ENCODE measurements around the gene CCDC86.

The CCDC86 gene

DNA sequence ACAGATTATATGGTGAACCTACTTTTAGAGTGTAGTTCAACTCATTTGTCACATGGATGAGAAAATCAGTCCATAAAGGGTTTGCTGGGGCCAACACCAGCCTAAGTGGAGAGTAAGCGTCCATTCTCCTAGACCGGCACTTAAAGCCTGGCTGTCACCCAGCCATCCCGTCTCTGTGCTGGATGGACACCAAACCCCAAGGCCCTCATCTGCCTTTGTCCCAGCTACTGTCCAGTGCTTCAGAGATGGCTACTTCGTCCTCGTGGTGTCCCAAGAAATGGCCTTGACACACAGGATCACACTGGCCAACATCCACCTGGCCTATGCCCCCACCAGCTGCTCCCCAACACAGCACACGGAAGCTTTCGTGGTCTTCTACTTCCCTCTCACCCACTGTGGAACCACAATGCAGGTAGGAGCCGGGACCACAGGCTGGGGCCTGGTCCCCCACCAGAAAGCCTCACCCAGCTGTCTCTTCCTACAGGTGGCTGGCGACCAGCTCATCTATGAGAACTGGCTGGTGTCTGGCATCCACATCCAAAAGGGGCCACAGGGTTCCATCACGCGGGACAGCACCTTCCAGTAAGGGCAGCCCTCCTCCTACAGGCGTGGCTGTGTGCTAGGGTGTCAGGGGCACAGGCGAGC, 28.9 kb downstream of the CCDC86 start:
- DNase-seq: no peak

DNA sequence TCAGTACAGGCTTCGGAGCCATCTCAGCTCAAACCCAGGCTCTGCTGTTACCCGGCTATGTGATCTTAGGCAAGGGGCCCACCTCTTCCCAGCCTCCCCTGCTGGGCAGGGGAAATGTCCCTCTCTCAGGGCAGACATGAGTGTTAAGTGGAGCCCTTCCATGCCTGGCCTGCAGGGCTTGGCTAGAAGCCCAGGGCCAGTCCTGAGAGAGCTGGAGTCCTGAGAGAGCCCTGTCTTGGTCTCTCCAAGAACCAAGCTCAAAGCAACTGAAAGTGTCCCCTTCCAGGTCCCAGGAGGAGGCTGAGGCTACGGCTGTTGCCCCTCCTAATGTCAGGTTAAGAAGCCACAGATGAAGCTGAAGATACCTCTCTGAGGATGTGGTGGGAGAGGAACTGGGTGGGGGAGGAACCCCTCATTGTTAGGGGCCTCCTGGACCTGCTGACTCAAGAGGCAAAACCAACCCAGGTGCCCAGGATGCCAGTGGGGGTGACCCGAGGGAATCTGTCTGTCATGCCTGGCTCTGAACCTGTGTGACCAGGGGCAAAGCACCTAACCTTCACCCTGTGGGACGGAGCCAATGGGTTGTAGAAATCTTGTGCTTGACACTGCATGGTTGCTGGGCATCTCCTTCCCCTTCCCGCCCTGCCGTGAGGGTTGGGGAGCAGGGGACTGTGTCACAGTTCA, 29.6 kb downstream of the CCDC86 start:
- DNase-seq: peak; percentile 82

DNA sequence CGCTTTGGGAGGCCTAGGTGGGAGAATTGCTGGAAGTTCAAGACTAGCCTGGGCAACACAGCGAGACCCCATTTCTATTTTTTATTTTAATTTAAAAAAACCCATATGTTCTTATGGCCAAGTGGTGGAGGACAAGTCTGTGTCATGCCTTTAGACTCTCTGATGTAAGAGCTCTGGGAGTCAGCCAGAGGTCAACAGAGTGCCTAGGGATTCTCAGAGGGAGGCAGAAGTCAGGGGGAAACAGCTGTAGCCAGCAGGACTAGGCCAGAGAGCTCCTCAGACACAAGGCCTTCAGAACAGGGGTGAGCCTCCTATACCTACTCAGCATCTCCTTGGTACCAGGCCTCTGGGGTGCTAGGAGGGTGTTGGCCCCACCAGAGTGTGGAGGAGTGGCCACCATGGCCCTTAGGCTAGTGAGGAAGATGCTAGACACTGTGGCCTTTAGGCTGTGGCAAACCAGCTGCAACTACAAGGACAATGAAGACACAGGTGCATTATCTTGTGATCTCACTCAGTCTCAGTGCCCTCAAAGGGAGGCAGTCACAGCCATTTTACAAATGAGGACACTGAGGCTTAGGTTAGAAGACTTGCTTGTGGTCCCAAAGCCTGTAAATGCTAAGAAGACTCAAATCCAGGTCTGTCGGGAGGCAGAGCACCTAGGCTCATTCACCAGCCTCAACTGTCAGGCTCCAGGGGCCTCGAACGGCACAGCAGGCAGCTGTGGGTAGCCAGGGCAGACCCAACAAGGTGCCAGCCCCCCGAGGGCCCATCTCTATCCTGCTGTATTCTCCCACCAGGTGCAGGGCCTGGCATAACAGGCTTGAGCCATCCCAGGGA, 30.4 kb downstream of the CCDC86 start:
- peak; percentile 86 for DNase-seq

DNA sequence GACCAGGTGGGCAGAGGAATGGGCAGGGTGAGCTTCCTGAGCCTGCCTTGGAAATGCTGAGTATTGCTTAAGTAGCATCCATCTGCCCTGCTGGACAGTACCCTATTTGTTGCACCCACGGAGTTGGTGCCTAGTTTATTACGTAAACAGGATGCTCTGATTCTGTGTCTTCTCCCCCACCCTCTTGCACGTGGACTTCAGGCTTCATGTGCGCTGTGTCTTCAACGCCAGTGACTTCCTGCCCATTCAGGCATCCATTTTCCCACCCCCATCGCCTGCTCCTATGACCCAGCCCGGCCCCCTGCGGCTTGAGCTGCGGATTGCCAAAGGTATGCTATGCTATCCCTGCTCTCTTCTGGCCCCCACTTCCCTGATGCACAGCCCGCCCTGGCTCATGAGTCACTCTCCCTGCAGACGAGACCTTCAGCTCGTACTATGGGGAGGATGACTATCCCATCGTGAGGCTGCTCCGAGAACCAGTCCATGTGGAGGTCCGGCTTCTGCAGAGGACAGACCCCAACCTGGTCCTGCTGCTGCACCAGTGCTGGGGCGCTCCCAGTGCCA, 31.1 kb downstream of the CCDC86 start:
- no peak for DNase-seq

DNA sequence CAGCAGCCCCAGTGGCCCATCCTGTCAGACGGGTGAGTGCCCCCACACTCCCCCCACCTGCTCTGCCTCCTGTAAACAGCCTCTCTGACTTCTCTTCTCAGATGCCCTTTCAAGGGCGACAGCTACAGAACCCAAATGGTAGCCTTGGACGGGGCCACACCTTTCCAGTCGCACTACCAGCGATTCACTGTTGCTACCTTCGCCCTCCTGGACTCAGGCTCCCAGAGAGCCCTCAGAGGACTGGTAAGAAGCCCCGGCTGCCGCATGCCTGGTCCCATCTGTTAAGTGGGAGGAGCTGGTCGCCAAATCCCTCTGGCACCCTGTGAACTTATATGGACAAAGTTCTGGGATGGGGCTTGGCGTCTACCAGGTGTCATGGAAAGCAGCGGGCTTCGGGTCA, 31.6 kb downstream of the CCDC86 start:
- no peak for DNase-seq

DNA sequence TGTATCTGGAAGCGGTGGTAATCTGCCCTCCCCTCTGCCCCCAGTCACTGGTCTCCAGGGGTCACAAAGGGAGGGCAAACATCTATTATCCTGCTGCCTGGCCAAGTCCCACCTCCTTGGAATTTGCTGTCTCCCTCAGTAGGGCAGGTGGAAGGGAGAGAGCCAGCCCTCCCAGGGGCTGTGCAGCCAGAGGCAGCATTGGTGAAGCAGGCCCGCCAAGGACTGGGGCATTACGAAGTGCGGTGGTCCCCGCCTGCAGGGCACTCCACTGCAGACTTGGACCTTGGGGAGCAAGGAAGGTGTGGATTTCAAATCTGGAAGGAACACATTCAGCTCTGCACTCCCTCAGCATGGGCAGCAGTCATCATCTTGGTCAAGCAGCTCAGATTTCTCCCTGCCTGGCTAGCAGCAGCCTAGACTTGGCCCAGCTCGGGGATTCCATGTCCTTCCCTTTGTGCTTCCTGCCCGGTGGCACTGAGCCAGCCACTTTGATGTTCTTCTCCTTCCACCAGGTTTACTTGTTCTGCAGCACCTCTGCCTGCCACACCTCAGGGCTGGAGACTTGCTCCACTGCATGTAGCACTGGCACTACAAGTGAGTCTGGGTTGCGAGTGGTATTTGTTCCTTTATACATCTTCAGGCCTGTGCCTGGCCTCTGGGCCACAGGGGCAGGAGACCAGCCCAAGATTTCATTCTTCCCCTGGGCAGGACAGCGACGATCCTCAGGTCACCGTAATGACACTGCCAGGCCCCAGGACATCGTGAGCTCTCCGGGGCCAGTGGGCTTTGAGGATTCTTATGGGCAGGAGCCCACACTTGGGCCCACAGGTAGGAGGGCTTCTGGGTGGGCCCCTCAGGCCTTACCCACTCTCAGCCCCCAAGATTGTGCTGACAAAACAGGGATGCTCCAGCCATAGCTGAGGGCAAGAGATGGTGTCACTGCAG, 32.8 kb downstream of the CCDC86 start:
- DNase-seq: no peak

DNA sequence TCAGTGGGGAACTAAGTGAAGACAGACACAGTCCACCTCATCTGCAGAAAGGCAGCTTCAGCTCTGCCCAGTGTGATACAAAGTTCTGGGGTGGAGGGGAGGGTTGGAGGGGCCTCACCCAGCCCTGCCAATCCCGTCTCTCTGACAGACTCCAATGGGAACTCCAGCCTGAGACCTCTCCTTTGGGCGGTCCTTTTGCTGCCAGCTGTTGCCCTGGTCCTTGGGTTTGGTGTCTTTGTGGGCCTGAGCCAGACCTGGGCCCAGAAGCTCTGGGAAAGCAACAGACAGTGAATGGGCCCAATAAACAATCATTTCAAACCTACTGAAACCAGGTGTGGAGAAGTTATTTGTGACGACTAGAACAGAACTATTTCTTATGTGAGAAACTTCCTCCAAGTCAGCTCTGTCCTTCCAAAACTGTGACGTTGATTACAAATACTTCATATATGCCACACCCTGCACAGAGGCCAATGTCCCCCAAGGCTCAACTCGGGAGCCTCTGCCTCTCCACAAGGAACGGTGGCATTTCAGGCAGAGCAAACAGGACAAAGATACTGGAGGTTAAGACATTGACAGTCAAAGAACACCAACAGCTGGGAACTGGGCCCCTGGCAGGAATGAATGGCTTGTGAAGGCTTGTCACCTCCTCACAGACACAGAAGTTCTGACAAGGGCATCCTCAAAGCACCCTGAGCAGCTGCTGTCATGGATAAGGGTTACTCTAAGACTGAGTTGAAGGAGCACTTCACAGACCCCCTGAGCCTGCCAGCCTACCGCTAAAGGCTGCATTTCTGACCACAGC, 33.7 kb downstream of the CCDC86 start:
- no peak for DNase-seq

DNA sequence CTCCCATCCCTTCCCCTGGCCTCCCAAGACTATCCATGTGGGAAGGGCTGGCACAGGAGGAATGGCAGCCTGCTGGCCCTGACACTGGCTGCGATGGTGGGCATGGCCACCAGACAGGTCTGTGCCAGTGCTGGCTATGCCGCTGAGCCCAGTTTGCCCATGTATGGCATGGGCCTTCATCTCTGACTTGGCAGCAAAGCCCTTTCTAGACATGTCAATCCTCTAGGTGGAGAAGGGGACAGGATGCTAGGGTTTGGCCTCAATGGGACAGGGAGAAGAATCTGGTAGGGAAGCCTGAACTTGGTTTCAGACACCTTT, 34.2 kb downstream of the CCDC86 start:
- no peak for DNase-seq

DNA sequence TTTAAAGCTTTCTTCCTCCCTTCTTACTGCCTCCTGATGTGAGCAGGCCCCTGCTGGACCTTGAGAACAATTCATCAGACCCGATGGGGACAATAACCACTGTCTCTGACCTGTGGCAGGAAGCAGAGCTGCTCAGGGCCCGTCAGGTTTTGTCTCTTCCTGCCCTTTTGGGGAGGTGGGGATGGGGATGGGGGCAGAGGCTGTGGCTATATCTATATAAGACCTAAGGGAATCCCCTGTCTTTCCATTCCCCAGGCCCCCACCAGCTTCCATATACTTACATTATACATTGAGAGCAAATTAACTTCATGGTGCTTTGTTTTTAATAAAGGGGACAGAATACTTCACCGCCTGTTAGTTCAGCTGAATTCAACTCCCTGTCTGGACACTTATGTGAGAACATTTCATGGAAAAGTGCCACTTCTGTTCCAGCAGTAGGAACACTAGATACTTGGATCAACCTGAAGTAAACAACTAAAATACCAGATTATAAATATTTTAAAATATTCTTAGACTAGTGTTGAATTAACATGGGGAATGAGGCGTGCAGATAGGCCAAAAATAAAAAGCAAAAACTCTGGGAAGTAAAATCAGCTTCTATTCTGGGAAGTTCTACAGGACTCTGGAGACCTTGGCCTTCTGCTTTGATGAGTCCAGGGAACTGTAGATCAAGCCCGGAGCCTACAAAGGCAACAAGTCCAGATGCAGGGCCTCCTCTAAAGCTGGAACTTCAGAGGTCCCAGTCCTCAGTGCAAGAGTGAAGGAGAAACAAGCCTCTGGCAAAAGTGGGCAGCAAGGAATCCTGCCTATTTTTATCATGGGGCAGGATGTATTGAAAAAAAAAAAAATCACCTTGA, 36.6 kb downstream of the CCDC86 start:
- no peak for DNase-seq

DNA sequence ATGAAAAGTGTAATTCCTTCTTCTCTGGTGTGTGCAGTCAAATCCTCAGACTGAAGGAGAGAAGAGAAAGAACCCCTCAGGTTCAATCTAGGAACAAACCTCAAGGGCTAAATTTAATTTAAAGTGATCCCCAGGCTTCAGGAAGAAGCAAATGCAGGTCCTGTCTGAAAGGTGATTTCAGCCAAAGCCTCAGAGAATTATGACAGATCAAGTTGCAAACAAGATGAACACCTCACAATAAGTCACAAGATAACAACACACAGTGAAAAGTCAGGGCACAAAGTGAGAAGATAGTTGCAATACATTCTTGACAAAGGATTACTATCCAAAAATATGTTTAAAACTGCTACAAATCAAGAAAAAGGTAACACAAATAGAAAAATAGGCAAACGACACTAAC, 37.2 kb downstream of the CCDC86 start:
- no peak for DNase-seq

DNA sequence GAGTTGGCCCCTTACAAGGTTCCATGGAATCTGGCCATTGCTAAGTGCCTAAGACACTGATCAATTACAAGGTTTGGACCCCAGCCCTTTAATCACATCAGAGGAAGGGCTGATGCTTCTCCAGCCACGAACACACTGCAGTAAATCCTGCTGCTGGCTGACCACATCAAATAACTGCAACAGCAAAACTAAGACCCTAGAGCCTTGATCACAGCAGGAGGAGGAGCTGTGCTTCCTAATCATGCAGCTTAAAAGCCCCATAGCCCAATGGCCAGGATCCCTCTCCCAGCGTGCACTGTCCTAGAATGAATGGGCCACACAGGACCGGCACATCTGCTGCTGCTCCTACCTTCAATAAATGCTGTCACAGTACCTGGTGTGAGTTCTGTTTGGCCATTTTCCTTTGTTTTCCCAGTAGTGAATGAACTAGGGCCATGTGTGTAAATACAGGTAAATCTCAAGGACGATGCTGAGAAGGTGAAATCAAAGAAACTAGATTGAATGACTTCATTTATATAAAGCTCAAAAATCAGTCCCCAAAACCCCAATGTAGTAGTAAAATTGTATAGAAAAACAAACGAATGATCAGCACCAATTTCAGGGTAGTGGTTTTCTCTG, 38.2 kb downstream of the CCDC86 start:
- DNase-seq: no peak

DNA sequence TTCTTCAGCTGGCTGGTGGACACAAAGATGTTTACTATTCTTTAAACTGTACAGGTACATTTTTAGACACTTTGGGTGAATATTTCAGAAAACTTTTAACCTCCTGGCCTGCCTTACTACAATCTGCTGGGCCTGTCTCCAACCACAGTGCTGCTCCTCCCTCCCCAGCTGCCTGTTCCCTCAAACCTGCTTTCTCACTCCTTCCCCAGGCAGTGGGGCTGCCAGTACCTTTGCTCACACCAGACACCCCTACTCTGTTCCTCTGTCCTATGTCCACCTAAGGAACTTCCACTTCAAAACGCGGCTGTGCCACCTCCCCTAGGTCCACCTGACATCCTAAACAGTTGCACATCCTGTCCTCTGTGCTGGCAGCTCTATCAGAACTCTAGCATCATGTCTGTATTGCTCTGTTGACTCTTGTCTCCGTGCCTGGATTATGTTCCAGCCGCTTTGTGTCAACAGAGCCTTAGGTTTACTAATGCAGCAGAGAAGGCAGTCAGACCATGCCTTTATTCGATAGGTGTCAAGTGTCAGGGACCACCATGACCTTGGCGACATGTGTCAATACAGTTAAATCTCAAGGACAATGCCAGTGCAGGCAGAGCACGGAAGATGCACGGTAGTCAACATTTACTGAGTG, 38.9 kb downstream of the CCDC86 start:
- DNase-seq: no peak

DNA sequence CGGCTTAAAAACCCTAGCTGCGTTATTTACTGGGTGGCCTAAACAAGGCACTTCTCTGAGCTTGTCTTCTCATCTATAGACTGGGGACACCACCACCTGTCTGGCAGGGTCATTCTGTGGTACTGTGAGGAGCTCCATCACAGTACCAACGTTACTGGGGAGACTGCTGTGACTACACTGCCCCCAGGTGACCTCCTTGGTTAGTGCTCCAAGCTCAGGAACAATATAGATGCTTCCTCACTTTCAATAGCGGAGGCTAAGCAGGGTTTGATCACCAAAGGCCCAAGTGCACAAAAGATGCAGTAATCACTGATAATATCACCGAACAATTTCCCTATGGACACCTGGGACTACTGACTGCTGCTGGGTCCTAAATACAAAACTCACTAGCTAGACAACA, 45.6 kb downstream of the CCDC86 start:
- DNase-seq: peak; percentile 78

DNA sequence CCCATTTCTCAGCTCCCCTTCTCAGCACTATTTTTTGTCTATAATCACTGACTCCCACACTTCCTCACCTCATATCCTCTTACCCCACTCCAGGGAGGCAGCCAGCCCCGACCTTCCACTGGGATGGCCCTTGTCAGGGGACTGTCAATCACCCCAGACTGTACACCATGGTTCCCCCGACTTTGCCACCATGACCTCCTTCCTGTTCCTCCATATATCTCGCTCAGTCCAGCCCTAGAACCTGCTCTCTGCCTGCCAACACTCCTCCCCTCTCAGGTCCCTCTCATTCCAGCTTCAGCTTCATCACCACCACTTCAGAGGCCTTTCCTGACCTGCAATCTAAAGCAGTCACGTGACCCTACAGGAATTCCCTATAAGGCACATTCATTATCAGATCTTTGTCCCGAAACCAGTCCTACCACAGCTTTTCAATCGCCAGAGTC, 48.0 kb downstream of the CCDC86 start:
- DNase-seq: no peak

DNA sequence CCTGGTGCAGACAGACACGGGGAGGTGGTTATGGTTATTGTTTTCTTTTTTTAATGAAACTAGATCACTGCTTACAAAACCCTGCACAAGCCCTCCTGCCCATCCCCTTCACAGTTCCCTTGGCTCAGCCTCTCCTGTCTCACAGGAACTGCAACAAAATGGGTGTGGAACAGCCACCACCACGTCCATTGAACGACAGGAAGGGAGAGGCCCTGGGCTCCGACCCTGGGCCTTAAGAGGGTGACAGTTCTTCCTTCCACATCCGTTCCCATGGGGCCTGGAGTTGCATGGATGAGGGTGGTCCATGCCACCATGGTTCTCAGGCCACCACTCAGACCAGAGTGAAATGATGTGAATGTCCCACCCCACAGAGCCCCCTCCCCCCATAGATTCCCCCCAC, 48.8 kb downstream of the CCDC86 start:
- DNase-seq: no peak

DNA sequence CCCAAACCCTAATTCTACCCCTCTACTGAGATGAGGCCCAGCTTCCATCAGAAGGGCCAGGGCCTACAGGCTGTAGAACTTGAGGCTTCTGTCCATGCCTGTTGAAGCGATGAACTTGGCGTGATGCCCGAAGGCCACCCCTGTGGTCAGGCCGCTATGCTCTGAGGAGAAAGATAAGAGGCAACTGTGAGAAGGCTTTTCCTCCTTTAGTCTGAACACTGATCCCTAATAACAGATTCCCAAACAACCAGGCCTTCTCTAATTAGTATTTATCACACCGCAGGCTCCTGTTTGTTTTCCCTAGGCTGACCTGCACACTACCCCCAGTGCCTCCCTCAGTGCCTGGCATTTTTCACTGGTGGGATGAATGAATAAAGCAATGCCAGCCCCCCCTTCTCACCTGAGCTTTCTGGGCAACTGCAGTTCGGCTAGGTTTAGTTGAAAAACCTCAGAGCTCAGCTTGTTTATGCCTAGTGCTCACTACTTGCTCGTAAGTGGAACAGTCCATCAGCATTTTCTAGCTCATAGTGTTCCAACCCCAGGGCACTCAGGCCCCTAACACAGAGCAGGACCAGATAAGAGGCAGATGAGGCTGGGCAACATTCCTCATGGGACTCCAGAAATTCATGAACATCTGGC, 49.3 kb downstream of the CCDC86 start:
- no peak for DNase-seq

DNA sequence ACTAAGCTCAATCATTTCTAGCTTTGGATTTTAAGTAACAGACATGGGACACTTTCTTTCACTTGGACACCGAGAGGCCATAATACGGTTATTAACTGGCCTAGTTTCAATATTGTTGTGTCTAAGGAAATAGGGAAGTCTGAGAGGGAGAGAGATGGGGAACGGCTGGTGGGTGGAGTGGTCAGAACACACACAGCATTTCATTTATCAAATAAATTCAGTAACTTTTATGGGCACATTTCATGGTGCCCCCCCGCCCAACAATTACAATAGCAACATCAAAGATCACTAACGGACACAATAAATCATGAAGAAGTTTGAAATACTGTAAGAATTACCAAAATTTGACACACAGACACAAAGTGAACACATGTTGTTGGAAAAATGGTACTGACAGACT, 53.8 kb downstream of the CCDC86 start:
- DNase-seq: no peak

DNA sequence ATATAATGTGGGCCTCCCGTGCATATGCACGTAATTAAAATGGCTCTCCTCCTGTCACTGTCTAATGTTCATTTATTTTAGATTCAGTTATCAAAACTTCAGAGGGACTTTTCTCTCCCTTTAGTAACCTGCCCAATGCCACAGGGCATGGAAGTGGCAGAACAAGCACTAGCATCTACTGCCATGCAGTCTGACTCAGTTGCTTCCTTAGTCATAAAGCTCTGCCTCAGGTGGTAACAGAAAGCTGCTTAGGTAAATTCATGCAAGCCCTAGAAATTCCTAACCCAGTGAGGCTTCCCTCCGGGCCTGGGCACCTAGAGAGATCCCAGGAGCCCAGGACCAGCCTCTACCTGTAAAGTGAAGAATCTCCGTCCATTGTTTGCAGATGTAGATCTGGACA, 55.6 kb downstream of the CCDC86 start:
- DNase-seq: no peak
